HG03354 (cell line): ENCODE measurements around the gene MCUR1.

ENCODE experiments used
- ATAC-seq: cut with Tn5 transposase; IDR thresholded peaks from one replicate; pipeline ENCODE4 v1.9.1; 2021; ENCODE audit warnings: mild to moderate bottlenecking; ENCODE audit not compliant: unreplicated experiment, poor library complexity, severe bottlenecking

The MCUR1 gene

GRCh38 chr6:13754644-13755043 lies 59.7 kb downstream of the MCUR1 start:
- ATAC-seq, result no peak

- ATAC-seq, result no peak
These were observed 70.6 kb downstream of the MCUR1 start for GRCh38 chr6:13743736-13744127.

GRCh38 chr6:13742961-13743735 lies 71.2 kb downstream of the MCUR1 start:
- ATAC-seq, result no peak

- no peak for ATAC-seq
These were observed 73.0 kb downstream of the MCUR1 start for GRCh38 chr6:13741365-13741764.
